ENCODE results near the gene PNPLA1.

Gene PNPLA1

GRCh38 chr6:36285797-36286196 is 15.9 kb downstream of the PNPLA1 start:
- no peak for DNase-seq (ENCODE audit: low read depth)

GRCh38 chr6:36286858-36287257 is 17.0 kb downstream of the PNPLA1 start:
- DNase-seq (ENCODE audit: low read depth), result no peak

- no peak for DNase-seq (ENCODE audit: low read depth)
These were observed 19.5 kb downstream of the PNPLA1 start for GRCh38 chr6:36289281-36289878.

GRCh38 chr6:36290668-36291620 is 21.1 kb downstream of the PNPLA1 start:
- peak; percentile 73 for DNase-seq (ENCODE audit: low read depth)

GRCh38 chr6:36292170-36292569 is 22.3 kb downstream of the PNPLA1 start:
- no peak for DNase-seq (ENCODE audit: low read depth)

- peak; percentile 53 for DNase-seq (ENCODE audit: low read depth)
These were observed 26.4 kb downstream of the PNPLA1 start for GRCh38 chr6:36296240-36296639.

GRCh38 chr6:36297051-36297450 is 27.2 kb downstream of the PNPLA1 start:
- DNase-seq (ENCODE audit: low read depth), result no peak

GRCh38 chr6:36297511-36297910 is 27.7 kb downstream of the PNPLA1 start:
- DNase-seq (ENCODE audit: low read depth), result no peak

GRCh38 chr6:36298027-36298426 is 28.2 kb downstream of the PNPLA1 start:
- DNase-seq (ENCODE audit: low read depth), result no peak

- peak; percentile 56 for DNase-seq (ENCODE audit: low read depth)
These were observed 31.3 kb downstream of the PNPLA1 start for GRCh38 chr6:36301085-36301658.

GRCh38 chr6:36301781-36302180 is 31.9 kb downstream of the PNPLA1 start:
- no peak for DNase-seq (ENCODE audit: low read depth)

- DNase-seq (ENCODE audit: low read depth), result peak; percentile 88
These were observed 32.5 kb downstream of the PNPLA1 start for GRCh38 chr6:36302227-36302976.

- no peak for DNase-seq (ENCODE audit: low read depth)
These were observed 36.0 kb downstream of the PNPLA1 start for GRCh38 chr6:36305885-36306284.

- no peak for DNase-seq (ENCODE audit: low read depth)
These were observed 36.5 kb downstream of the PNPLA1 start for GRCh38 chr6:36306375-36306774.

GRCh38 chr6:36308514-36308913 is 38.7 kb downstream of the PNPLA1 start:
- no peak for DNase-seq (ENCODE audit: low read depth)

- DNase-seq (ENCODE audit: low read depth), result no peak
These were observed 39.3 kb downstream of the PNPLA1 start for GRCh38 chr6:36309203-36309602.

GRCh38 chr6:36309900-36310299 is 40.0 kb downstream of the PNPLA1 start:
- DNase-seq (ENCODE audit: low read depth), result no peak

- no peak for DNase-seq (ENCODE audit: low read depth)
These were observed 43.2 kb downstream of the PNPLA1 start for GRCh38 chr6:36312854-36313648.

GRCh38 chr6:36313649-36313936 is 43.7 kb downstream of the PNPLA1 start:
- no peak for DNase-seq (ENCODE audit: low read depth)

- peak; percentile 62 for DNase-seq (ENCODE audit: low read depth)
These were observed 44.6 kb downstream of the PNPLA1 start for GRCh38 chr6:36314221-36315014.

- DNase-seq (ENCODE audit: low read depth), result no peak
These were observed 46.1 kb downstream of the PNPLA1 start for GRCh38 chr6:36315921-36316320.

All from iris pigment epithelial cell (primary cell).